ENCODE data around the gene CDS1. TPM values are rescaled to one million over a fixed set of nuclear protein-coding genes. Genes with fewer than 3 reads are reported as not detected.
"Not testable (repeated sequence)": the region's sequence is repeated elsewhere in the genome, so short reads cannot be mapped to it uniquely, and the experiment has no call there.

CDS1 gene
- total RNA-seq = not detected in 2 replicates

DNA sequence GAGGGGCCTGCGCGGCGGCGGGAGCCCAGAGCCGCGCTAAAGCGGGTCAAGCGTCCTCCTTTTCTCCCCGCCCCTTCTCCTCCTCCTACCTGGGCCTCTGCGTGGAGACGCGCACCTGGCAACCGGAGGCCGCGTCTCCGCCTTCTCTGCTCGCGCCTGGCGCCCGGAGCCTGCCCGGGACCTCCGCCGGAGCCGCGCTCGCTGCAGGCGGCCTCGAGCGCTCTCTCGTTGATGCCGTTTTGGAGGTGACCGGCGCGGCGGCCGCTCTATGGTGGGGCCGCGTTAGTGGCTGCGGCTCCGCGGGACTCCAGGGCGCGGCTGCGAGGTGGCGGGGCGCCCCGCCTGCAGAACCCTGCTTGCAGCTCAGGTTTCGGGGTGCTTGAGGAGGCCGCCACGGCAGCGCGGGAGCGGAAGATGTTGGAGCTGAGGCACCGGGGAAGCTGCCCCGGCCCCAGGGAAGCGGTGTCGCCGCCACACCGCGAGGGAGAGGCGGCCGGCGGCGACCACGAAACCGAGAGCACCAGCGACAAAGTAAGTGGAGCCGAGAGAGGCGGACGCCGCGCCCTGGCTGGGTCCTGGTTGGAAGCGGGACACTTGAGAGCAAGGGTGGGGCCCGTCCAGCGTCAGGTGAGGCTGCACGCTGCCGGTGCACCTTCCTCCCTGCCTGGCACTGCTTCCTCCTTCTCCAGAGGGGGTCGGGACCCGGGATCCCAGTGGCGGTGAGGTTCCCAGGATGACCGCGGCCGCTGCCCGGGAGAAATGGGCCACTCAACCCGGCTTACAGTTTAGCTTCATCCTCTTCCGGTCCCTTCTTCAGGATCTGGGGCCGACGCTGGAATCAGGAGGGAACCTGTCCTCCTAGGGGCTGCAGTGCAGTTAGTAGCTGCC, at the start of gene CDS1:
Gene CDS1 (plus strand): TSS at position 140 of the 888 bp plus-strand sequence. CDS start 275 bp downstream, at position 415.
- H3K9me3 Mint-ChIP-seq = no peaks in the 10 kb centered on the region
- peak; percentile 1 for DNase-seq (ENCODE audit: low spot score)
- peak within 1 kb of the TSS; percentile 43 for H3K27ac Mint-ChIP-seq
- H3K4me3 Mint-ChIP-seq = peak within 1 kb of the TSS; percentile 81
- H3K36me3 Mint-ChIP-seq (ENCODE audit: low read depth) = peaks cover 2% of the 10 kb centered on the region
- intact Hi-C loops (cut with micrococcal nuclease) = loop anchor here (1.0 to 5.0 kb wide), 5 partner anchors 82 to 1226 kb away; partner anchors contain the start of gene ABRAXAS1
- H3K4me1 Mint-ChIP-seq (ENCODE audit: low read depth) = peaks cover 14% of the 10 kb centered on the region
- peaks cover 53% of the 10 kb centered on the region for H3K27me3 Mint-ChIP-seq (ENCODE audit: insufficient read depth)

DNA sequence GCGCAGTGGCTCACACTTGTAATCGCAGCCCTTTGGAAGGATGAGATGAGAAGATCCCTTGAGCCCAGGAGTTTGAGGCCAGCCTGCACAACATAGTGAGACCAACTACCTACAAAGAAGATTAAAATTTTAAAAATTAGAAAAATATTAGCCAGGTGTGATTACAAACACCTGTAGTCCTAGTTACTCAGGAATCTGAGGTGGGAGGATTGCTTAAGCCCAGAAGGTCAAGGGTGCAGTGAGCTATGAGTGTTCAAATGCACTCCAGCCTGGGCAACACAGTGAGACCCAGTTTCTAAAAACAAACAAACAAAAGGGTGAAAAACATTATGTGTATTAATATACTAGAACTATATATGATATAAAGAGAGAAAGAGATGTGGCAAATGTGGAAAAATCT, 47.0 kb upstream of the CDS1 start:
- Mint-ChIP-seq H3K4me3 (no peak overlapping the region), H3K4me1 (ENCODE audit: low read depth) (no peaks in the 10 kb centered on the region), H3K36me3 (ENCODE audit: low read depth) (no peaks in the 10 kb centered on the region), H3K9me3 (no peaks in the 10 kb centered on the region), H3K27me3 (ENCODE audit: insufficient read depth) (peaks cover 6% of the 10 kb centered on the region), H3K27ac (no peak overlapping the region)
- no peak for DNase-seq (ENCODE audit: low spot score)
- intact Hi-C loops (cut with micrococcal nuclease) = no loop called here

DNA sequence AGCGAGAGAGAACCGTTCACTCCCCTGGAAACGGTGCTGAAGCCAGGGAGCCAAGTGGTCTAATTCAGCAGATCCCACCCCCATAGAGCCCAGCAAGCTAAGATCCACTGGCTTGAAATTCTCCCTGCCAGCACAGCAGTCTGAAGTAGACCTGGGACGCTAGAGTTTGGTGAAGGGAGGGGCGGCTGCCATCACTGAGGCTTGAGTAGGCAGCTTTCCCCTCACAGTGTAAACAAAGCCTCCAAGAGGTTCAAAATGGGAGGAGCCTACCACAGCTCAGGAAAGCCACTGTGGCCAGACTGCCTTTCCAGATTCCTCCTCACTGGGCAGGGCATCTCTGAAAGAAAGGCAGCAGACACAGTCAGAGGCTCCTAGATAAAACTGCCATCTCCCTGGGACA, 37.8 kb upstream of the CDS1 start:
- Mint-ChIP-seq H3K27me3 (ENCODE audit: insufficient read depth) (no peaks in the 10 kb centered on the region), H3K4me3 (no peak overlapping the region), H3K27ac (no peak overlapping the region), H3K36me3 (ENCODE audit: low read depth) (no peaks in the 10 kb centered on the region), H3K4me1 (ENCODE audit: low read depth) (no peaks in the 10 kb centered on the region), H3K9me3 (no peaks in the 10 kb centered on the region)
- DNase-seq (ENCODE audit: low spot score) = no peak
- intact Hi-C loops (cut with micrococcal nuclease) = no loop called here

DNA sequence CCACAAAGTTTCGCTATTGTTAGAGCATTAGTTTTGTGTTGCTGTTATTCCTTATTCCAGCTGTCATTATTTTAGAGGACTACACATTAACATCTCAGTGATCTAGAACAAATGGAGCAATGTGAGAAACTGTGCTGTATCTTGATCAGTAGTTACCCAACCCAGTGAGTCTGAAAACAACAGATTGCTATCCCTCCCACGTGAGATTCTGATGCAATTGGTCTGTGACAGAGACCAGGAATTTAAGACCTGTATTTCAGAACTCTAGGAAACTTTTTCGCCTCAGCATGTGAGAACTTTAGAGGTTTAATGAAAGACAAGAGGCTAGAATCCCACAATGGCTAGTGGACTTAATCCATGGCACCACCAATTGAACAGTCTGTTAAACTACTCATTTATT, 35.7 kb upstream of the CDS1 start:
- no peaks in the 10 kb centered on the region for H3K9me3 Mint-ChIP-seq
- no peak for DNase-seq (ENCODE audit: low spot score)
- no peaks in the 10 kb centered on the region for H3K36me3 Mint-ChIP-seq (ENCODE audit: low read depth)

DNA sequence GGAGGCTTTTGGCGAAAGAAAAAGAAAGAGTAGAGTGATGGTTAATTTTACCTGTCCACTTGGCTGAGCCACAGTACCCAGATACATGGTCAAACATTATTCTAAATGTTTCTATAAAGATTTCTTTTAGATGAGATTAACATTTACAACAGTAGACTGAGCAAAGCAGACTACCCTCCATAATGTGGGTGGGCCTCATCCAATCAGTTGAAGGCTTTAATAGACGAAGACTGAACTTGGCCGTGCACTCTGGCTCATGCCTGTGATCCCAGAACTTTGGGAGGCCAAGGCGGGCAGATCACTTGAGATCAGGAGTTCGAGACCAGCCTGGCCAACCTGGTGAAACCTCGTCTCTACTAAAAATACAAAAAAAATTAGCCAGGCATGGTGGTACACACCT, 33.7 kb upstream of the CDS1 start:
- H3K4me3 Mint-ChIP-seq; DNase-seq (ENCODE audit: low spot score); intact Hi-C loops (cut with micrococcal nuclease); H3K27me3 Mint-ChIP-seq (ENCODE audit: insufficient read depth); H3K36me3 Mint-ChIP-seq (ENCODE audit: low read depth); H3K9me3 Mint-ChIP-seq; H3K27ac Mint-ChIP-seq; H3K4me1 Mint-ChIP-seq (ENCODE audit: low read depth): not testable (repeated sequence)

More for the DNA sequence above, 35.7 kb upstream of the CDS1 start:
- Mint-ChIP-seq H3K4me3 (no peak overlapping the region), H3K27ac (no peak overlapping the region), H3K27me3 (ENCODE audit: insufficient read depth) (no peaks in the 10 kb centered on the region), H3K4me1 (ENCODE audit: low read depth) (no peaks in the 10 kb centered on the region)
- intact Hi-C loops (cut with micrococcal nuclease) = no loop called here

DNA sequence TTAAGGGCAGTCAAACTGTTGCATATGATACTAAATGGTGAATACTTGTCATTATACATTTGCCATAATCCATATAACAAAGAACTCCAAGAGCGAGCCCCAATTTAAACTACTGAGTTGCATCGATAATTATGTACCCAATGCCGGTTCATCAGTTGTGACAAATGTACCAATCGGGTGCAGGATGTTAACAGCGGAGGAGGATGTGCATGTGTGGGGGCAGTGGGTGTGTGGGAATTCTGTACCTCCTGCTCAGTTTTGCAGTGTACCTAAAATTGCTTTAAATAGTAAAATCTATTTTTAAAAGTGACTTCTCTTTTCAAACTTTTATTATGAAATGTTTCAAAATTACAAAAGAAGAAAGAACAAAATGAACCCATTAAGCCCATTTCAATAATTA, 20.8 kb upstream of the CDS1 start:
- H3K36me3 Mint-ChIP-seq (ENCODE audit: low read depth) = no peaks in the 10 kb centered on the region
- H3K27me3 Mint-ChIP-seq (ENCODE audit: insufficient read depth) = peaks cover 9% of the 10 kb centered on the region
- H3K9me3 Mint-ChIP-seq = no peaks in the 10 kb centered on the region
- H3K4me3 Mint-ChIP-seq = no peak overlapping the region
- H3K4me1 Mint-ChIP-seq (ENCODE audit: low read depth) = no peaks in the 10 kb centered on the region
- intact Hi-C loops (cut with micrococcal nuclease) = no loop called here
- DNase-seq (ENCODE audit: low spot score) = no peak
- no peak overlapping the region for H3K27ac Mint-ChIP-seq

DNA sequence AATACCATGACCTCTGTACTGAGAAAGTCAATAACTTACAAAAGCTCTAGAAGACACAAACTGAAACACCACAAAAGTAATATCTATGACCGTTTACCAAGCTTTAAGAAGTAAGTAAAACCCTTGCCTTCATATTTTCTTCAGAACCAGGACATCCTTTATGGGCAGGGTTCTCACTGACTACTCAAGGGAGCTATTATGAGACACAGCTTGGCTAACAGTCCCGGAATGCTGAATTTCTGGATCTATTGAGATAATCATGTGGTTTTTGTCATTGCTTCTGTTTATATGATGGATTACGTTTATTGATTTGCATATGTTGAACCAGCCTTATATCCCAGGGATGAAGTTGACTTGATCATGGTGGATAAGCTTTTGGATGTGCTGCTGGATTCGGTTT, 19.9 kb upstream of the CDS1 start:
- intact Hi-C loops (cut with micrococcal nuclease) = no loop called here
- H3K9me3 Mint-ChIP-seq = no peaks in the 10 kb centered on the region
- H3K4me1 Mint-ChIP-seq (ENCODE audit: low read depth) = no peaks in the 10 kb centered on the region
- no peak for DNase-seq (ENCODE audit: low spot score)
- H3K27me3 Mint-ChIP-seq (ENCODE audit: insufficient read depth) = peaks cover 7% of the 10 kb centered on the region
- H3K4me3 Mint-ChIP-seq = no peak overlapping the region
- H3K36me3 Mint-ChIP-seq (ENCODE audit: low read depth) = no peaks in the 10 kb centered on the region
- H3K27ac Mint-ChIP-seq = no peak overlapping the region

DNA sequence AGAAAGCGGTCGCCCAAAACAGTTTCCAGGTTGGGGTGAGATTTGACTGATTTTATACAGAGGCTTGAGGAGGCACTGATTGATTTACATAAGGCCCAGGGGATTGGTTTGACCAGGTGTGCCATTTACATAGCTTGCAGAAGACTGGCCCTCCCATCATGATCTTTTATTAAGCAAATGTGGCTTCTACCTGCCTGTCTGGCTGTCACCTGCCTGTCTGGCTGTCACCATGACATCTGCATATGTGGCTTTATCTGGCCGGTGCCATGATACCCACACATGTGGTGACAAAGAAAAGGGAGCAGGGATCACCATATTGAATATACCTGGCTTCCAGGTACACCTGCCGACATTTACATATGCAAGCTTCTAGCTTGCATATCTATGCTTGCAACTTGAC, 17.0 kb upstream of the CDS1 start:
- no peaks in the 10 kb centered on the region for H3K4me1 Mint-ChIP-seq (ENCODE audit: low read depth)
- H3K27ac Mint-ChIP-seq = no peak overlapping the region
- H3K36me3 Mint-ChIP-seq (ENCODE audit: low read depth) = no peaks in the 10 kb centered on the region
- no peaks in the 10 kb centered on the region for H3K9me3 Mint-ChIP-seq
- H3K4me3 Mint-ChIP-seq = no peak overlapping the region
- no peak for DNase-seq (ENCODE audit: low spot score)
- H3K27me3 Mint-ChIP-seq (ENCODE audit: insufficient read depth) = peaks cover 9% of the 10 kb centered on the region
- intact Hi-C loops (cut with micrococcal nuclease) = no loop called here

DNA sequence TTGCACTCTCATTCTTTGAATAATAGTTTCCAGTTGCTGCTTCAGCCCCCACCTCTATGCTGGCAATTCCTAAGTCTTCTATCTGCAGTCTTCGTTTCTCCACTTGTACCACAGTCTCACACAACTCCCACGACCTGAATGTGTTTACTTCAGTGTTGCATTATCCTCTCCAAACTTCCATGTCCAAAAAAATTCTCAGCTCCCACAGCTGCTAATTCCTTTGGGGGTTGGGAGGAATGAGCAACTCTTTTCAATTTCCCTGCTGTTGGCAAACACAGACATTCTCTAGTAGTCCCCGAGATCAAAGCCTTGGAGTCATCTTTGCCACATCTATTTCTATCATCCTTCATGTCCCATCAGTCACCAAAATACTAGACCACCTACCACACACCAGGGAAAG, 14.4 kb upstream of the CDS1 start:
- intact Hi-C loops (cut with micrococcal nuclease) = no loop called here
- Mint-ChIP-seq H3K9me3 (no peaks in the 10 kb centered on the region), H3K4me3 (no peak overlapping the region), H3K27me3 (ENCODE audit: insufficient read depth) (peaks cover 6% of the 10 kb centered on the region), H3K4me1 (ENCODE audit: low read depth) (peaks cover 8% of the 10 kb centered on the region), H3K27ac (no peak overlapping the region), H3K36me3 (ENCODE audit: low read depth) (no peaks in the 10 kb centered on the region)
- DNase-seq (ENCODE audit: low spot score) = no peak

DNA sequence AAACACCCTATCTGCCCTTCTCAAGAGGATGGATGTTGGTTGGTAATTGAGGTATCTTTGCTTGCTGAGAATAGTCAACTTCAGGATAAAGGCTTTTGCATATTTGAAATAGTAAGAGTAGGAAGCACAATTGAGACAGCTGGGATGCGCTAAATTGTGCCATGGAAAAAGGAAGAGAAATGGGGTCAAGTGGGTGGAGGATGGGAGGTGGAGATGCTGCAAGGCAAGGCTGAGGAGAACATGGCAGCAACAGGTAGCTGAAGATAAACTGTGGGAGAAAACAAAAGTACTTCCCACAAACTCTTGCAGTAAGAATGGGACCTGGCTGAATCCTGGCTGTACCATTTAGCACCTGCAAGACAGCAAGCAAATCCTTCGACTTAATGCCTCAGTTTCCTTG, 13.9 kb upstream of the CDS1 start:
- H3K4me3 Mint-ChIP-seq = no peak overlapping the region
- H3K27me3 Mint-ChIP-seq (ENCODE audit: insufficient read depth) = peaks cover 6% of the 10 kb centered on the region
- H3K9me3 Mint-ChIP-seq = no peaks in the 10 kb centered on the region
- intact Hi-C loops (cut with micrococcal nuclease) = no loop called here
- DNase-seq (ENCODE audit: low spot score) = no peak
- no peaks in the 10 kb centered on the region for H3K36me3 Mint-ChIP-seq (ENCODE audit: low read depth)
- peaks cover 13% of the 10 kb centered on the region for H3K4me1 Mint-ChIP-seq (ENCODE audit: low read depth)
- H3K27ac Mint-ChIP-seq = no peak overlapping the region

DNA sequence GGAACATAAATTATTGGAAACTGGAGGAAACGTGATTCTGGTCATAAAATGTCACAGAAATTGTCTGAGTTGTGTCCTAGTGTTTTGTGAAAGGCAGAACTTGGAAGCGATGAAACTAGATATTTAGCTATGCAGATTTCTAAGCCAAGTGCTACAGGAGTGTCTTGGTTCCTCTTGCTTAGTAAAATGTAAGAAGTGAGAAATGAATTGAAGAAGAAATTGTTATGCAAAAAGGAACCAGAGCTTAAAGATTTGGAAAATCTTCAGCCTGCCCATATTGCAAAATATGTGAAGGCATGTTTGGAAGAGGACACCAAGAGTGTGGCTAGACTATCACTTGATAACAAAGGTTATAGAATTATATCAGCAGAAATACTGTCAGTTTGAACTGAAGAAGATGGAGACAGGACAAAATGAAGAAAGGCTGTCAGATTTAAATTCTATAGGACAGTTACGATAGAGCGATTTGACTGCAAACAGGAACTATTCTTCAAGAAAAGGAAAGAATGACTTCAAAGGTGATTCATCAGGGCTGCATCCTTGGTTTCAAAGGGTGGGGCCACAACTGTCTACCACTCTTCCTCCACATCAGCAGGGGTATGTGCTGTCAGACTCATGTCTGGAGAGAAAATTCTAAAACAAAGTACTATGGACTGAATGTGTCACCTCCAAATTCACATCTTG, 9.4 kb upstream of the CDS1 start:
- intact Hi-C loops (cut with micrococcal nuclease) = no loop called here
- Mint-ChIP-seq H3K4me1 (ENCODE audit: low read depth) (peaks cover 20% of the 10 kb centered on the region), H3K4me3 (no peak overlapping the region), H3K36me3 (ENCODE audit: low read depth) (no peaks in the 10 kb centered on the region), H3K9me3 (no peaks in the 10 kb centered on the region), H3K27ac (no peak overlapping the region), H3K27me3 (ENCODE audit: insufficient read depth) (peaks cover 2% of the 10 kb centered on the region)
- DNase-seq (ENCODE audit: low spot score) = no peak

DNA sequence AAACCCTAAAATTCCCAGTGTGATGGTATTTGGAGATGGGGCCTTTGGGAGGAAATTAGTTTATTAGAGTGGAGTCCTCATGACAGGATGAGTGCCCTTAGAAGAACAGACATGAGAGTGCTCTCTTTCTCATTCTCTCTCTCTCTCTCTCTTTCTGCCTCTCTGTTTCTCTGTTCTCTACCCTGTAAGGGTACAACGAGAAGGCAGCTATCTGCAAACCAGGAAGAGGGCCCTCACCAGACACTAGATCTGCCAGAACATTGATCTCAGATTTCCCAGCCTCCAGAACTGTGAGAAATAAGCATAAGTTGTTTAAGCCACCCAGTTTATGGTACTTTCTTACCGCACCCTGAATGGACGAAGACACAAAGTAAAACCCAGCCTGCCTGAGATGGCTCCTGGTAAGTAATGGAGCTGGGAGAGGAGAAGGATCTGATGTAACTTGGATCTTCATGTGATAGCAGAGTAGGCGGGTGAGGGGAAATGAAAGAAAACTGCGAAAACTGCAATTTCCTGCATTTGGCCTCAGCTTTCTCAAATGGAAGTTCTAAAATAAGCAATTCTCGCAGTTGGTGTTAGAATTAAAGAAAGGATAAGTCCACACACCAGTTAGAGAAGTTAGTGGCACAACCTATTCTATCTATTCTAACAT, 8.7 kb upstream of the CDS1 start:
- intact Hi-C loops (cut with micrococcal nuclease) = no loop called here
- Mint-ChIP-seq H3K36me3 (ENCODE audit: low read depth) (no peaks in the 10 kb centered on the region), H3K27me3 (ENCODE audit: insufficient read depth) (peaks cover 3% of the 10 kb centered on the region), H3K4me1 (ENCODE audit: low read depth) (peaks cover 20% of the 10 kb centered on the region), H3K27ac (no peak overlapping the region), H3K4me3 (no peak overlapping the region), H3K9me3 (no peaks in the 10 kb centered on the region)
- DNase-seq (ENCODE audit: low spot score) = no peak
